CD4-positive, alpha-beta memory T cell (primary cell): ENCODE measurements around the gene CDK5RAP2. TPM values are rescaled to one million over a fixed set of nuclear protein-coding genes. Genes with fewer than 3 reads are reported as not detected.

ENCODE experiments used
- CTCF ChIA-PET: fragments of 350-600 bp; sonication (Branson Sonifier 250); formaldehyde crosslinking; loops from one replicate; lab custom pipeline; 2021; ENCODE audit warnings: inconsistent platforms; ENCODE audit not compliant: partially characterized antibody; lab: Charles Lee
- POLR2A ChIA-PET: fragments of 350-600 bp; sonication (Branson Sonifier 250); formaldehyde crosslinking; loops from one replicate; lab custom pipeline; 2021; ENCODE audit not compliant: partially characterized antibody; lab: Charles Lee
- DNase-seq, 5 donors: peaks; one replicate each; pipeline versions ENCODE4 v3.0.0 to v3.0.0-alpha.2; 2020 to 2022; ENCODE audit warnings: mixed read lengths in 1 of 5
- H3K27ac ChIP-seq: one replicate; pipeline ENCODE4 v1.7.0; 2013; ENCODE audit warnings: low read depth, low read length
- H3K27me3 ChIP-seq: 2 replicates; pipeline ENCODE4 v1.7.0; 2013; ENCODE audit warnings: mild to moderate bottlenecking, low read length, moderate library complexity; ENCODE audit not compliant: insufficient read depth
- H3K36me3 ChIP-seq: 2 replicates; pipeline ENCODE4 v1.7.0; 2013; ENCODE audit warnings: mild to moderate bottlenecking, low read length, moderate library complexity; ENCODE audit not compliant: insufficient read depth
- H3K4me1 ChIP-seq: 2 replicates; pipeline ENCODE4 v1.7.0; 2013; ENCODE audit warnings: mild to moderate bottlenecking, low read length, moderate library complexity; ENCODE audit not compliant: insufficient read depth
- H3K4me3 ChIP-seq, 2 donors: one replicate each; pipeline ENCODE4 v1.7.0; 2013; ENCODE audit warnings: low read length in 2 of 2, mild to moderate bottlenecking in 1 of 2
- H3K9me3 ChIP-seq, 2 donors: one replicate each; pipeline ENCODE4 v1.7.0; 2013; ENCODE audit warnings: low read length in 2 of 2, control low read depth in 1 of 2; ENCODE audit not compliant: control insufficient read depth in 1 of 2
- H3K27ac Mint-ChIP-seq, 7 donors: one replicate each; pipeline ENCODE4 v1.8.0; 2020 to 2021; ENCODE audit warnings: mixed read lengths in 7 of 7, mild to moderate bottlenecking in 6 of 7, inconsistent platforms in 3 of 7, moderate library complexity in 3 of 7
- H3K27me3 Mint-ChIP-seq, 2 donors: one replicate each; pipeline ENCODE4 v1.8.0; 2020 to 2021; ENCODE audit warnings: mixed read lengths in 2 of 2
- H3K36me3 Mint-ChIP-seq, 2 donors: one replicate each; pipeline ENCODE4 v1.8.0; 2020 to 2021; ENCODE audit warnings: mixed read lengths in 2 of 2, inconsistent platforms in 1 of 2, mild to moderate bottlenecking in 1 of 2
- H3K4me1 Mint-ChIP-seq, 4 donors: one replicate each; pipeline ENCODE4 v1.8.0; 2020 to 2021; ENCODE audit warnings: mixed read lengths in 4 of 4, mild to moderate bottlenecking in 1 of 4
- H3K4me3 Mint-ChIP-seq, 8 donors: one replicate each; pipeline ENCODE4 v1.8.0; 2020 to 2021; ENCODE audit warnings: mixed read lengths in 8 of 8, mild to moderate bottlenecking in 7 of 8, moderate library complexity in 6 of 8, inconsistent platforms in 3 of 8
- H3K9me3 Mint-ChIP-seq, 8 donors: one replicate each; pipeline ENCODE4 v1.8.0; 2020 to 2021; ENCODE audit warnings: mixed read lengths in 8 of 8, mild to moderate bottlenecking in 5 of 8, inconsistent platforms in 3 of 8, moderate library complexity in 1 of 8
- intact Hi-C: fragments of 100-400 bp; cut with micrococcal nuclease; formaldehyde crosslinking; loops from one replicate; pipeline ENCODE4 v1.15.1; 2023
- polyA plus RNA-seq, 2 donors: library from polyadenylated mRNA; unstranded; fragments of 300-500 nt; fragmentation: Illumina TruSeq; gene quantifications; one replicate each; pipeline ENCODE4 v1.2.3, GENCODE V29; 2021
- total RNA-seq, 2 experiments: library from RNA; stranded (reverse); gene quantifications; one replicate each; pipeline ENCODE4 v1.2.3, GENCODE V29; 2021

Gene CDK5RAP2
- total and polyA plus RNA-seq, 4 experiments from 2014 or later: 3.9 to 102 (median 59.4) TPM

DNA sequence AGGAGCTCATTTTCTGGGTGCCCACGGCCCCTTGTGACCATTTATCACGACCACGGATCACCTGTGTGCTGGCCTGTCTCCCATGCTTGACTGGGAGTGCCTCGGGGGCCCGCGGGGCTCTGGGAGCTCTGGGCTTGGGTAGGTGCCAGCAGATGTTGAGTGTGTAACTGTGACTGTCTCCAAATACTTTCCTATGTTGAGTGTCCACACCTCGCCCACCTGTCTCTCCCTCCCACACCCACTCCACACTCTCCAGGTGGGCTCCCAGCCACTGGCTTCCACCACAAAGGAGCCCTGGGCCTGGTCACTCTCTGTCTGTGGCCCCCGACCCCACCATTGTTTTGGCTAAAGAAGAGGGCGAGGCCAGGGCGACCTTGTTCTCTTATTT lies 196.4 kb downstream of the CDK5RAP2 start:
- H3K4me1 Mint-ChIP-seq: no peaks in the 10 kb centered on the region
- H3K27me3 Mint-ChIP-seq: no peaks in the 10 kb centered on the region
- H3K9me3 Mint-ChIP-seq: peaks cover 0 to 16% (median 9%) of the 10 kb centered on the region in 8 donors
- peaks cover 33 to 43% of the 10 kb centered on the region in 2 donors for H3K36me3 Mint-ChIP-seq
- H3K4me3 Mint-ChIP-seq: no peak overlapping the region
- DNase-seq: no peak
- peaks cover 7% of the 10 kb centered on the region for H3K36me3 ChIP-seq
- H3K4me3 ChIP-seq: no peak overlapping the region
- POLR2A ChIA-PET: no interaction called here
- H3K27ac Mint-ChIP-seq: no peak overlapping the region
- no peaks in the 10 kb centered on the region for H3K27me3 ChIP-seq
- intact Hi-C loops: no loop called here
- H3K27ac ChIP-seq: no peak overlapping the region
- no peaks in the 10 kb centered on the region for H3K9me3 ChIP-seq
- no peaks in the 10 kb centered on the region for H3K4me1 ChIP-seq
- CTCF ChIA-PET: no interaction called here

GRCh38 chr9:120382453-120382852 lies 197.5 kb downstream of the CDK5RAP2 start:
- CTCF ChIA-PET: interaction anchor here (1.0 kb wide), 1 partner anchor 9 kb away, joined by 3 read pairs; no protein-coding TSS in a partner anchor
- H3K9me3 ChIP-seq: no peaks in the 10 kb centered on the region
- intact Hi-C loops: no loop called here
- H3K27me3 ChIP-seq: no peaks in the 10 kb centered on the region
- Mint-ChIP-seq H3K27me3 (no peaks in the 10 kb centered on the region), H3K9me3 (peaks cover 0 to 26% (median 11%) of the 10 kb centered on the region in 8 donors), H3K27ac (peak overlapping the region in 1 of 7 donors; percentile 73), H3K4me1 (no peaks in the 10 kb centered on the region), H3K4me3 (no peak overlapping the region), H3K36me3 (peaks cover 21 to 43% of the 10 kb centered on the region in 2 donors)
- POLR2A ChIA-PET: no interaction called here
- DNase-seq: no peak
- H3K36me3 ChIP-seq: no peaks in the 10 kb centered on the region
- H3K4me1 ChIP-seq: no peaks in the 10 kb centered on the region
- H3K4me3 ChIP-seq: no peak overlapping the region
- H3K27ac ChIP-seq: no peak overlapping the region

- intact Hi-C loops: no loop called here
- peaks cover 0 to 31% (median 11%) of the 10 kb centered on the region in 8 donors for H3K9me3 Mint-ChIP-seq
- POLR2A ChIA-PET: no interaction called here
- no peaks in the 10 kb centered on the region for H3K27me3 ChIP-seq
- H3K36me3 ChIP-seq: no peaks in the 10 kb centered on the region
- H3K27ac Mint-ChIP-seq: no peak overlapping the region
- no peak overlapping the region for H3K4me3 Mint-ChIP-seq
- no peaks in the 10 kb centered on the region for H3K27me3 Mint-ChIP-seq
- H3K36me3 Mint-ChIP-seq: peaks cover 17 to 47% of the 10 kb centered on the region in 2 donors
- no peaks in the 10 kb centered on the region for H3K4me1 ChIP-seq
- CTCF ChIA-PET: interaction anchor here (1.0 kb wide), 1 partner anchor 9 kb away, joined by 3 read pairs; no protein-coding TSS in a partner anchor
- H3K9me3 ChIP-seq: no peaks in the 10 kb centered on the region
- no peak overlapping the region for H3K27ac ChIP-seq
- H3K4me3 ChIP-seq: no peak overlapping the region
- no peak for DNase-seq
- no peaks in the 10 kb centered on the region for H3K4me1 Mint-ChIP-seq
Observed at GRCh38 chr9:120381839-120382238, 198.1 kb downstream of the CDK5RAP2 start.

DNA sequence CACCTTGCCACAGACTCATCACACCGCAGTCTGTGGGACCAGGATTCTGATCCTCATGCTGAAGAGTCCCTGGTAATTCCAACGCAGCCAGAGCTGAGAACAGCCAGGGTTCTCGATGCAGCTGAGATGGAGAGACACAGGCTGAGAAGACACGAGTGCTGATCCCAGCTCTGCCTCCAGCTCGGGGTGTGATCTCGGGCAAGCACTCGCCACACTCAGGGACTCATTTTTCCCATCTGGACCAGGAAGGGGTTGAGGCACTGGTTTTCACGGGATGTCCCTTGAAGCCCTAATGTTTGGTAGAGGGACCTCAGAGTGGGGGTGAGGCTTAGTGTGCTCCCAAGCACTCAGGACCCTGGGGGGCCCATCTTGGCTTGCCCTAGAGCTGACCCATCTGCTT lies 200.4 kb downstream of the CDK5RAP2 start:
- DNase-seq: no peak
- Histone ChIP-seq H3K9me3 (no peaks in the 10 kb centered on the region), H3K27me3 (no peaks in the 10 kb centered on the region), H3K4me3 (no peak overlapping the region), H3K36me3 (no peaks in the 10 kb centered on the region), H3K27ac (no peak overlapping the region), H3K4me1 (no peaks in the 10 kb centered on the region)
- no peak overlapping the region for H3K27ac Mint-ChIP-seq
- H3K4me3 Mint-ChIP-seq: no peak overlapping the region
- ChIA-PET CTCF (no interaction called here), POLR2A (no interaction called here)
- H3K36me3 Mint-ChIP-seq: peaks cover 13 to 40% of the 10 kb centered on the region in 2 donors
- no peaks in the 10 kb centered on the region for H3K4me1 Mint-ChIP-seq
- peaks cover 0 to 37% (median 11%) of the 10 kb centered on the region in 8 donors for H3K9me3 Mint-ChIP-seq
- no peaks in the 10 kb centered on the region for H3K27me3 Mint-ChIP-seq
- intact Hi-C loops: no loop called here

- ChIA-PET CTCF (no interaction called here), POLR2A (no interaction called here)
- Histone ChIP-seq H3K36me3 (no peaks in the 10 kb centered on the region), H3K27me3 (no peaks in the 10 kb centered on the region), H3K27ac (no peak overlapping the region), H3K9me3 (no peaks in the 10 kb centered on the region), H3K4me3 (no peak overlapping the region), H3K4me1 (no peaks in the 10 kb centered on the region)
- Mint-ChIP-seq H3K4me1 (no peaks in the 10 kb centered on the region), H3K4me3 (no peak overlapping the region), H3K27me3 (no peaks in the 10 kb centered on the region), H3K9me3 (peaks cover 0 to 37% (median 11%) of the 10 kb centered on the region in 8 donors), H3K36me3 (peaks cover 11 to 39% of the 10 kb centered on the region in 2 donors), H3K27ac (peak overlapping the region in 1 of 7 donors; percentile 55)
- DNase-seq: no peak
- intact Hi-C loops: no loop called here
Observed at GRCh38 chr9:120378680-120379079, 201.3 kb downstream of the CDK5RAP2 start.

DNA sequence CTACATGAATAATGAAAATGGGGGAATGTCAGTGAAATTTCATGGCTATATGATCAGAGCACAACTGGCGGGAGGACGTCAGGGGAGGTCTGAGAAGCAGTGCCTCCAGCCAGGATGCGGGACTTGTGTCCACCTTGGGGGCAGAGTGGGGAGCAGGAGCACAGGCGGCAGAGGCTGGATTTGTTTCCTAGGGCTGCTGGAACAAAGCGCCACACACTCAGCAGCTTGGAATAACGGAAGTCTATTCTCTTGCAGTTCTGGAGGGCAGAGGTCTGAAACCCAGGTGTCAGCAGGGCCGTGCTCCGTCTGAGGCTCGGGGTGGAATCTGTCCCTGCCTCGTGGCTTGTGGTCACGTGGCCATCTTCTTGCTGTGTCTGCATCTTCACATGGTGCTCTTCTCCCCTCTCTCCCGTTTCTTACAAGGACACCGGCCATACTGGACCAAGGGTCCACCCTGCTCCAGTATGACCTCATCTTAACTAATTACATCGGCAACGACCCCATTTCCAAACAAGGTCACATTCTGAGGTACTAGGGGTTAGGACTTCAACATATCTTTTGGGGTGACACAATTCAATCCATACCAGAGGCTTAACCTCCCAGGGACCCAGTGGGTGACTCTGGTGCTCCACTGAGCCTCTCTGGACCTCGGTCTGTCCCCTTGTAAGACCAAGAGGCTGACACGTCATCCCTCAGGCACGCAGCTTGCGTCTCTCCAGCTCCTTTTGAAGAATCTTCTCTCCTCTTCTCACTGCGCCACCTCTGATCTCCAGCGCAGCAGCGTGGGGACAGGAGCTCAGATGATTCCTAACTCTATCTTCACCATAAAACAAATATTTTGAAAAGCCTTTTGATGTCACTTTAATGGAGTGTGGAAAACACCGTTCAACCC lies 202.5 kb downstream of the CDK5RAP2 start:
- ChIA-PET POLR2A (no interaction called here), CTCF (no interaction called here)

DNA sequence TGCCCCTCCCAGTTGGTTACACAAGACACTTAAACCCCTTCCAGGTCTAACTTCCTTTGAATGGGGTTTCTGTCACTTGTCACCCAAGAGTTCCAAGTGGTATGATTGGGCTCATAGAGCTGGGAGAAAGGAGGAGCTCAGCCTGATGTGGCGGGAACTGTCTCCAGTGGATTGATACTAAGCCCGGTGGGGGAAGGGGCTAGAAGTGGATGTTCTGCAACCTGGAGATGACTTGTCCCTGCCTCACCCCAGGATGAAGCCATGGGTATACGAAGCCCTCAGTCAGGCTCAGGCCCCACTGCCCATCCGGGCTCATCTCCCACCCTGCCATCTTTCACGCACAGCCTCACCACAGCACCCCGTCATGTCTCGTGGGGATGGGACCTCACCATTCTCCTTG lies 203.9 kb downstream of the CDK5RAP2 start:
- H3K9me3 Mint-ChIP-seq: peaks cover 0 to 34% (median 11%) of the 10 kb centered on the region in 8 donors
- H3K27me3 Mint-ChIP-seq: no peaks in the 10 kb centered on the region
- no peak overlapping the region for H3K4me3 ChIP-seq
- H3K27ac ChIP-seq: no peak overlapping the region
- no peak for DNase-seq
- no peaks in the 10 kb centered on the region for H3K27me3 ChIP-seq
- no peaks in the 10 kb centered on the region for H3K9me3 ChIP-seq
- H3K27ac Mint-ChIP-seq: no peak overlapping the region
- H3K36me3 Mint-ChIP-seq: peaks cover 11 to 38% of the 10 kb centered on the region in 2 donors
- intact Hi-C loops: no loop called here
- H3K4me1 ChIP-seq: no peaks in the 10 kb centered on the region
- H3K4me3 Mint-ChIP-seq: no peak overlapping the region
- H3K36me3 ChIP-seq: no peaks in the 10 kb centered on the region
- H3K4me1 Mint-ChIP-seq: no peaks in the 10 kb centered on the region
- ChIA-PET CTCF (no interaction called here), POLR2A (no interaction called here)

More for the DNA sequence above, 202.5 kb downstream of the CDK5RAP2 start:
- no peak for DNase-seq
- H3K27me3 ChIP-seq: no peaks in the 10 kb centered on the region
- Mint-ChIP-seq H3K27ac (peak overlapping the region in 2 of 7 donors; percentile 48 to 74), H3K4me1 (no peaks in the 10 kb centered on the region), H3K9me3 (peaks cover 0 to 37% (median 11%) of the 10 kb centered on the region in 8 donors), H3K36me3 (peaks cover 11 to 44% of the 10 kb centered on the region in 2 donors), H3K4me3 (peak overlapping the region in 1 of 8 donors; percentile 22), H3K27me3 (no peaks in the 10 kb centered on the region)
- no peaks in the 10 kb centered on the region for H3K36me3 ChIP-seq
- H3K9me3 ChIP-seq: no peaks in the 10 kb centered on the region
- intact Hi-C loops: no loop called here
- H3K4me3 ChIP-seq: no peak overlapping the region
- no peaks in the 10 kb centered on the region for H3K4me1 ChIP-seq
- no peak overlapping the region for H3K27ac ChIP-seq
